GM12892 (cell line): ENCODE measurements around the gene GPR176.

ENCODE experiments used
- POLR2A ChIP-seq: IDR thresholded peaks from 2 replicates; pipeline ENCODE4 v1.6.1; 2011; ENCODE audit warnings: low read depth, low read length, control low read depth
- POLR2AphosphoS5 ChIP-seq: IDR thresholded peaks from 2 replicates; pipeline ENCODE4 v1.6.1; 2011; ENCODE audit warnings: low read depth, low read length, control low read depth

DNA sequence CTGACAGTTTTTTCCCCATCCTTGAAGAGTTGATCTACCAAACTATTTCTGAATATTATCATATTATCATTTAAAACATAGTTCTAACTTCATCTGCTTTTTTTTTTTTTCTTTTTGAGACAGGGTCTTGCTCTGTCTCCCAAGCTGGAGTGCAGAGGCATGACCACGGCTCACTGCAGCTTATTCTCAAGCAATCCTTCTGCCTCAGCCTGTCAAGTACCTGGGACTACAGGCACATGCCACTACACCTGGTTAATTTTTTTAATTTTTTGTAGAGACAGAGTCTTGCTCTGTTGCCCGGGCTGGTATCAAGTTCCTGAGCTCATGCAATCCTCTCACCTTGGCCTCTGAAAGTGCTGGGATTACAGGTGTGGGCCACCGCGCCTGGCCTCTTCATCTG, 15.2 kb upstream of the GPR176 start:
- TF ChIP-seq POLR2A = no peak
- no peak for TF ChIP-seq POLR2AphosphoS5
